Liver (tissue), 9 donors: Measurements from ENCODE around the gene IP6K3. TPM values are rescaled to one million over a fixed set of nuclear protein-coding genes. Genes with fewer than 3 reads are reported as not detected.

Source experiments
- DNase-seq: peaks from one replicate; pipeline ENCODE4 v3.0.0-alpha.2; 2017; ENCODE audit warnings: low spot score
- H3K27ac ChIP-seq, 2 donors: one replicate each; pipeline ENCODE4 v1.7.0; 2013; ENCODE audit warnings: inconsistent platforms in 2 of 2, low read length in 2 of 2, control low read depth in 1 of 2, low read depth in 1 of 2, mild to moderate bottlenecking in 1 of 2
- H3K27me3 ChIP-seq, 4 donors: one replicate each; pipeline versions ENCODE4 v1.6.1 to v1.7.0; 2013; ENCODE audit warnings: low read length in 3 of 4, inconsistent platforms in 1 of 4, mild to moderate bottlenecking in 1 of 4, moderate library complexity in 1 of 4; ENCODE audit not compliant: control insufficient read depth in 4 of 4, insufficient read depth in 4 of 4
- H3K36me3 ChIP-seq, 4 donors: one replicate each; pipeline versions ENCODE4 v1.6.1 to v1.7.0; 2013; ENCODE audit warnings: low read length in 3 of 4, mild to moderate bottlenecking in 3 of 4, low read depth in 1 of 4, moderate library complexity in 1 of 4; ENCODE audit not compliant: control insufficient read depth in 4 of 4, insufficient read depth in 3 of 4
- H3K4me1 ChIP-seq, 4 donors: one replicate each; pipeline versions ENCODE4 v1.6.1 to v1.7.0; 2013; ENCODE audit warnings: low read length in 3 of 4, mild to moderate bottlenecking in 3 of 4, moderate library complexity in 1 of 4; ENCODE audit not compliant: control insufficient read depth in 4 of 4, insufficient read depth in 4 of 4
- H3K4me3 ChIP-seq, 3 donors: one replicate each; pipeline versions ENCODE4 v1.6.1 to v1.7.0; 2013; ENCODE audit warnings: low read length in 3 of 3, control low read depth in 1 of 3, low read depth in 1 of 3, mild to moderate bottlenecking in 1 of 3
- H3K9ac ChIP-seq, 2 donors: one replicate each; pipeline ENCODE4 v1.7.0; 2013; ENCODE audit warnings: low read length in 2 of 2, mild to moderate bottlenecking in 2 of 2, moderate library complexity in 2 of 2, control low read depth in 1 of 2, low read depth in 1 of 2
- H3K9me3 ChIP-seq, 4 donors: one replicate each; pipeline versions ENCODE4 v1.6.1 to v1.7.0; 2013; ENCODE audit warnings: low read length in 3 of 4; ENCODE audit not compliant: control insufficient read depth in 4 of 4
- ATF3 ChIP-seq: IDR thresholded peaks from 2 replicates; pipeline ENCODE4 v1.6.1; 2016; ENCODE audit warnings: antibody characterized with exemption
- CTCF ChIP-seq: fragments of 150-350 bp; IDR thresholded peaks from 2 replicates; pipeline ENCODE4 v1.5.1; 2017; ENCODE audit warnings: improper control_type of control experiment, low read depth, low read length; ENCODE audit not compliant: missing input control
- EGR1 ChIP-seq, 2 donors: IDR thresholded peaks; 2 replicates each; pipeline ENCODE4 v1.6.1; 2016 to 2018; ENCODE audit warnings: antibody characterized with exemption in 2 of 2, low read depth in 2 of 2
- FOXA1 ChIP-seq: IDR thresholded peaks from 2 replicates; pipeline ENCODE4 v1.6.1; 2016; ENCODE audit warnings: antibody characterized with exemption
- FOXA2 ChIP-seq: IDR thresholded peaks from 2 replicates; pipeline ENCODE4 v1.6.1; 2016; ENCODE audit warnings: antibody characterized with exemption
- GABPA ChIP-seq, 2 donors: IDR thresholded peaks in 1 of 2; conservative IDR thresholded peaks in 1 of 2; 2 replicates each; pipeline ENCODE4 v1.6.1; 2016; ENCODE audit warnings: antibody characterized with exemption in 2 of 2, mild to moderate bottlenecking in 1 of 2, moderate library complexity in 1 of 2
- HNF4A ChIP-seq, 2 donors: conservative IDR thresholded peaks; 2 replicates each; pipeline ENCODE4 v1.6.1; 2016; ENCODE audit warnings: antibody characterized with exemption in 2 of 2, mild to moderate bottlenecking in 2 of 2
- HNF4G ChIP-seq: IDR thresholded peaks from 2 replicates; pipeline ENCODE4 v1.6.1; 2016; ENCODE audit warnings: antibody characterized with exemption
- JUND ChIP-seq, 2 donors: IDR thresholded peaks; 2 replicates each; pipeline ENCODE4 v1.6.1; 2016; ENCODE audit warnings: antibody characterized with exemption in 2 of 2
- MAX ChIP-seq: IDR thresholded peaks from 2 replicates; pipeline ENCODE4 v1.6.1; 2016; ENCODE audit warnings: antibody characterized with exemption
- NR2F2 ChIP-seq: IDR thresholded peaks from 2 replicates; pipeline ENCODE4 v1.6.1; 2016; ENCODE audit warnings: antibody characterized with exemption
- RAD21 ChIP-seq, 2 donors: IDR thresholded peaks; 2 replicates each; pipeline ENCODE4 v1.6.1; 2016; ENCODE audit warnings: antibody characterized with exemption in 2 of 2, mild to moderate bottlenecking in 2 of 2
- REST ChIP-seq: IDR thresholded peaks from 2 replicates; pipeline ENCODE4 v1.6.1; 2016; ENCODE audit warnings: antibody characterized with exemption, mild to moderate bottlenecking
- RXRA ChIP-seq, 2 donors: IDR thresholded peaks; 2 replicates each; pipeline ENCODE4 v1.6.1; 2017 to 2018; ENCODE audit warnings: antibody characterized with exemption in 2 of 2, mild to moderate bottlenecking in 1 of 2
- SP1 ChIP-seq: IDR thresholded peaks from 2 replicates; pipeline ENCODE4 v1.6.1; 2018; ENCODE audit warnings: antibody characterized with exemption, mild to moderate bottlenecking
- TAF1 ChIP-seq: conservative IDR thresholded peaks from 2 replicates; pipeline ENCODE4 v1.6.1; 2016; ENCODE audit warnings: antibody characterized with exemption, mild to moderate bottlenecking
- YY1 ChIP-seq: IDR thresholded peaks from 2 replicates; pipeline ENCODE4 v1.6.1; 2016; ENCODE audit warnings: antibody characterized with exemption, mild to moderate bottlenecking
- ZBTB33 ChIP-seq: IDR thresholded peaks from 2 replicates; pipeline ENCODE4 v1.6.1; 2016; ENCODE audit warnings: antibody characterized with exemption
- WGBS: extraction: QIAGEN DNeasy Blood & Tissue Kit; methylation state at CpG from one replicate; pipeline ENCODE4 v1.1.7; 2013; 5-methylcytosine and 5-hydroxymethylcytosine counted together
- polyA plus RNA-seq, 2 donors: library from polyadenylated mRNA; stranded (reverse) in 1 of 2; unstranded in 1 of 2; fragments of 200-250 nt in 1 of 2; fragments of >200 nt in 1 of 2; fragmentation: Nextera tagmentation in 1 of 2; extraction: Ambion mirVana in 1 of 2; gene quantifications; one replicate each; pipeline versions ENCODE4 v1.2.1 to v1.2.3, GENCODE V29; 2013 to 2015
- total RNA-seq, 2 donors: library from RNA; depleted of rRNA; stranded (reverse); fragments of >200 nt; gene quantifications; one replicate each; pipeline ENCODE4 v1.2.3, GENCODE V29; 2014
- donor health status: healthy.
- donor health status: healthy.
- donor health status: healthy.
- donor health status: healthy.
- donor health status: healthy.

The IP6K3 gene
- total and polyA plus RNA-seq, 4 donors = 1.5 to 12.9 (median 6.7) TPM

- TF ChIP-seq HNF4A (conservative IDR thresholded peaks at IDR 0.05) (no peak), TAF1 (no peak), GABPA (IDR thresholded peaks at IDR 0.05 in 1 of 2, conservative IDR thresholded peaks at IDR 0.05 in 1 of 2) (no peak), EGR1 (IDR thresholded peaks at IDR 0.05; ENCODE audit: low read depth in 2 of 2) (no peak), MAX (no peak), RXRA (IDR thresholded peaks at IDR 0.05) (no peak), CTCF (no peak), RAD21 (IDR thresholded peaks at IDR 0.05) (no peak), HNF4G (no peak), SP1 (no peak), FOXA1 (no peak), ZBTB33 (no peak), ATF3 (no peak), FOXA2 (no peak), NR2F2 (no peak), REST (no peak), JUND (IDR thresholded peaks at IDR 0.05) (no peak), YY1 (no peak)
- Histone ChIP-seq H3K9ac (no peak overlapping the region), H3K4me1 (peaks cover 0 to 10% (median 0%) of the 10 kb centered on the region in 4 donors), H3K27me3 (no peaks in the 10 kb centered on the region), H3K9me3 (no peaks in the 10 kb centered on the region), H3K27ac (no peak overlapping the region), H3K36me3 (peaks cover 0 to 15% (median 5%) of the 10 kb centered on the region in 4 donors), H3K4me3 (no peak overlapping the region)
- DNase-seq = no peak
- WGBS = 80% methylated on average over 5 of the region's 5 CpGs
Measured at GRCh38 chr6:33699739-33700138, 47.0 kb downstream of the IP6K3 start.
